ENCODE data around the gene CFAP46. TPM values are rescaled to one million over a fixed set of nuclear protein-coding genes. Genes with fewer than 3 reads are reported as not detected.

Gene CFAP46
- total RNA-seq, 1 experiment from 2014 or later: 1.6 TPM

GRCh38 chr10:132828681-132829080, 113.7 kb downstream of the CFAP46 start:
- Histone ChIP-seq H3K4me1 (ENCODE audit: control insufficient read depth, insufficient read depth, low read length) (no peaks in the 10 kb centered on the region), H3K4me3 (ENCODE audit: low read depth in 2 of 2, low read length in 2 of 2) (no peak overlapping the region), H3K27me3 (ENCODE audit: control insufficient read depth, insufficient read depth, low read length) (peaks cover 21% of the 10 kb centered on the region), H3K27ac (ENCODE audit: low read length) (no peak overlapping the region), H3K9me3 (ENCODE audit: control insufficient read depth, insufficient read depth, low read depth, low read length) (no peaks in the 10 kb centered on the region), H3K36me3 (ENCODE audit: control insufficient read depth, insufficient read depth, low read length) (no peaks in the 10 kb centered on the region)
- CTCF ChIA-PET: no interaction called here
- POLR2A ChIA-PET: no interaction called here
- intact Hi-C loops (cut with micrococcal nuclease; ENCODE audit: unreplicated experiment): no loop called here
- in situ Hi-C loops (cut with HindIII; ENCODE audit: low pct_unique_long_range_greater_than_20kb, low sequenced_read_pairs): no loop called here
- no TSS peak for BruUV-seq (replicated peaks)
- no peak for DNase-seq (ENCODE audit: low read depth, low spot score)
- TF ChIP-seq CTCF (IDR thresholded peaks at IDR 0.05): no peak
- TF ChIP-seq SIN3A (IDR thresholded peaks at IDR 0.05; ENCODE audit: borderline replicate concordance, insufficient read depth, low read depth, low read length): no peak
- TF ChIP-seq, protein P1, sequence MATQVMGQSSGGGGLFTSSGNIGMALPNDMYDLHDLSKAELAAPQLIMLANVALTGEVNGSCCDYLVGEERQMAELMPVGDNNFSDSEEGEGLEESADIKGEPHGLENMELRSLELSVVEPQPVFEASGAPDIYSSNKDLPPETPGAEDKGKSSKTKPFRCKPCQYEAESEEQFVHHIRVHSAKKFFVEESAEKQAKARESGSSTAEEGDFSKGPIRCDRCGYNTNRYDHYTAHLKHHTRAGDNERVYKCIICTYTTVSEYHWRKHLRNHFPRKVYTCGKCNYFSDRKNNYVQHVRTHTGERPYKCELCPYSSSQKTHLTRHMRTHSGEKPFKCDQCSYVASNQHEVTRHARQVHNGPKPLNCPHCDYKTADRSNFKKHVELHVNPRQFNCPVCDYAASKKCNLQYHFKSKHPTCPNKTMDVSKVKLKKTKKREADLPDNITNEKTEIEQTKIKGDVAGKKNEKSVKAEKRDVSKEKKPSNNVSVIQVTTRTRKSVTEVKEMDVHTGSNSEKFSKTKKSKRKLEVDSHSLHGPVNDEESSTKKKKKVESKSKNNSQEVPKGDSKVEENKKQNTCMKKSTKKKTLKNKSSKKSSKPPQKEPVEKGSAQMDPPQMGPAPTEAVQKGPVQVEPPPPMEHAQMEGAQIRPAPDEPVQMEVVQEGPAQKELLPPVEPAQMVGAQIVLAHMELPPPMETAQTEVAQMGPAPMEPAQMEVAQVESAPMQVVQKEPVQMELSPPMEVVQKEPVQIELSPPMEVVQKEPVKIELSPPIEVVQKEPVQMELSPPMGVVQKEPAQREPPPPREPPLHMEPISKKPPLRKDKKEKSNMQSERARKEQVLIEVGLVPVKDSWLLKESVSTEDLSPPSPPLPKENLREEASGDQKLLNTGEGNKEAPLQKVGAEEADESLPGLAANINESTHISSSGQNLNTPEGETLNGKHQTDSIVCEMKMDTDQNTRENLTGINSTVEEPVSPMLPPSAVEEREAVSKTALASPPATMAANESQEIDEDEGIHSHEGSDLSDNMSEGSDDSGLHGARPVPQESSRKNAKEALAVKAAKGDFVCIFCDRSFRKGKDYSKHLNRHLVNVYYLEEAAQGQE (IDR thresholded peaks at IDR 0.05; ENCODE audit: insufficient read depth in 1 of 2, low read depth in 2 of 2, low read length in 1 of 2): no peak
- TF ChIP-seq POLR2AphosphoS5 (IDR thresholded peaks at IDR 0.05; ENCODE audit: low read depth, low read length): no peak
- no peak for TF ChIP-seq TCF7L2 (IDR thresholded peaks at IDR 0.05; ENCODE audit: low read depth, low read length)
- no peak for ATAC-seq

- in situ Hi-C loops (cut with HindIII; ENCODE audit: low pct_unique_long_range_greater_than_20kb, low sequenced_read_pairs) (no loop called here), intact Hi-C loops (cut with micrococcal nuclease; ENCODE audit: unreplicated experiment) (no loop called here)
- Histone ChIP-seq H3K9me3 (ENCODE audit: control insufficient read depth, insufficient read depth, low read depth, low read length) (no peaks in the 10 kb centered on the region), H3K4me3 (ENCODE audit: low read depth in 2 of 2, low read length in 2 of 2) (no peak overlapping the region), H3K27ac (ENCODE audit: low read length) (no peak overlapping the region), H3K27me3 (ENCODE audit: control insufficient read depth, insufficient read depth, low read length) (peaks cover 19% of the 10 kb centered on the region), H3K36me3 (ENCODE audit: control insufficient read depth, insufficient read depth, low read length) (no peaks in the 10 kb centered on the region), H3K4me1 (ENCODE audit: control insufficient read depth, insufficient read depth, low read length) (no peaks in the 10 kb centered on the region)
- no TSS peak for BruUV-seq (replicated peaks)
- TF ChIP-seq POLR2AphosphoS5 (IDR thresholded peaks at IDR 0.05; ENCODE audit: low read depth, low read length) (no peak), SIN3A (IDR thresholded peaks at IDR 0.05; ENCODE audit: borderline replicate concordance, insufficient read depth, low read depth, low read length) (no peak), TCF7L2 (IDR thresholded peaks at IDR 0.05; ENCODE audit: low read depth, low read length) (no peak), CTCF (IDR thresholded peaks at IDR 0.05) (no peak)
- TF ChIP-seq, protein P1 (IDR thresholded peaks at IDR 0.05; ENCODE audit: insufficient read depth in 1 of 2, low read depth in 2 of 2, low read length in 1 of 2): no peak
- no peak for ATAC-seq
- ChIA-PET POLR2A (no interaction called here), CTCF (no interaction called here)
- no peak for DNase-seq (ENCODE audit: low read depth, low spot score)
These were observed 114.4 kb downstream of the CFAP46 start for GRCh38 chr10:132827861-132828539.

Measured in Panc1 (cell line).